ENCODE data around the gene LRRC8A.

LRRC8A gene

GRCh38 chr9:128836509-128837145 lies 45.3 kb upstream of the LRRC8A start:
- Histone ChIP-seq H3K4me1 (ENCODE audit: control insufficient read depth, low read length) (no peaks in the 10 kb centered on the region), H3K79me2 (ENCODE audit: control insufficient read depth, low read length) (no peaks in the 10 kb centered on the region), H3K4me3 (ENCODE audit: low read length) (no peak overlapping the region), H3F3A (ENCODE audit: control insufficient read depth, insufficient read depth) (no peaks in the 10 kb centered on the region), H3K27ac (ENCODE audit: low read depth, low read length) (no peak overlapping the region), H3K9me2 (replicated peaks; ENCODE audit: control insufficient read depth, low read length) (no peaks in the 10 kb centered on the region), H3K27me3 (ENCODE audit: control insufficient read depth, low read length) (no peaks in the 10 kb centered on the region), H3K9me3 (ENCODE audit: control insufficient read depth, insufficient read depth, low read length) (no peaks in the 10 kb centered on the region), H3K4me2 (ENCODE audit: low read length) (no peak overlapping the region), H3K36me3 (ENCODE audit: control insufficient read depth, low read length) (peaks cover 19% of the 10 kb centered on the region; the same call in 1 of the 2 replicates), H4K20me1 (ENCODE audit: control insufficient read depth, insufficient read depth, low read depth, low read length) (no peaks in the 10 kb centered on the region)
- TF ChIP-seq, protein P1, sequence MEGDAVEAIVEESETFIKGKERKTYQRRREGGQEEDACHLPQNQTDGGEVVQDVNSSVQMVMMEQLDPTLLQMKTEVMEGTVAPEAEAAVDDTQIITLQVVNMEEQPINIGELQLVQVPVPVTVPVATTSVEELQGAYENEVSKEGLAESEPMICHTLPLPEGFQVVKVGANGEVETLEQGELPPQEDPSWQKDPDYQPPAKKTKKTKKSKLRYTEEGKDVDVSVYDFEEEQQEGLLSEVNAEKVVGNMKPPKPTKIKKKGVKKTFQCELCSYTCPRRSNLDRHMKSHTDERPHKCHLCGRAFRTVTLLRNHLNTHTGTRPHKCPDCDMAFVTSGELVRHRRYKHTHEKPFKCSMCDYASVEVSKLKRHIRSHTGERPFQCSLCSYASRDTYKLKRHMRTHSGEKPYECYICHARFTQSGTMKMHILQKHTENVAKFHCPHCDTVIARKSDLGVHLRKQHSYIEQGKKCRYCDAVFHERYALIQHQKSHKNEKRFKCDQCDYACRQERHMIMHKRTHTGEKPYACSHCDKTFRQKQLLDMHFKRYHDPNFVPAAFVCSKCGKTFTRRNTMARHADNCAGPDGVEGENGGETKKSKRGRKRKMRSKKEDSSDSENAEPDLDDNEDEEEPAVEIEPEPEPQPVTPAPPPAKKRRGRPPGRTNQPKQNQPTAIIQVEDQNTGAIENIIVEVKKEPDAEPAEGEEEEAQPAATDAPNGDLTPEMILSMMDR (IDR thresholded peaks at IDR 0.05; ENCODE audit: low read depth, low read length, poor library complexity, severe bottlenecking) = no peak
- no peak for TF ChIP-seq EZH2phosphoT487 (IDR thresholded peaks at IDR 0.05; ENCODE audit: borderline replicate concordance, low read length)

GRCh38 chr9:128838338-128838737 lies 43.6 kb upstream of the LRRC8A start:
- Histone ChIP-seq H3K4me3 (ENCODE audit: low read length) (no peak overlapping the region), H3K79me2 (ENCODE audit: control insufficient read depth, low read length) (no peaks in the 10 kb centered on the region), H4K20me1 (ENCODE audit: control insufficient read depth, insufficient read depth, low read depth, low read length) (no peaks in the 10 kb centered on the region), H3K27ac (ENCODE audit: low read depth, low read length) (no peak overlapping the region), H3K9me3 (ENCODE audit: control insufficient read depth, insufficient read depth, low read length) (no peaks in the 10 kb centered on the region), H3K9me2 (replicated peaks; ENCODE audit: control insufficient read depth, low read length) (no peaks in the 10 kb centered on the region), H3K27me3 (ENCODE audit: control insufficient read depth, low read length) (no peaks in the 10 kb centered on the region), H3F3A (ENCODE audit: control insufficient read depth, insufficient read depth) (no peaks in the 10 kb centered on the region), H3K36me3 (ENCODE audit: control insufficient read depth, low read length) (peaks cover 24% of the 10 kb centered on the region; the same call in 1 of the 2 replicates), H3K4me1 (ENCODE audit: control insufficient read depth, low read length) (no peaks in the 10 kb centered on the region), H3K4me2 (ENCODE audit: low read length) (no peak overlapping the region)
- TF ChIP-seq EZH2phosphoT487 (IDR thresholded peaks at IDR 0.05; ENCODE audit: borderline replicate concordance, low read length) = no peak
- TF ChIP-seq, protein P1 (IDR thresholded peaks at IDR 0.05; ENCODE audit: low read depth, low read length, poor library complexity, severe bottlenecking) = no peak

DNA sequence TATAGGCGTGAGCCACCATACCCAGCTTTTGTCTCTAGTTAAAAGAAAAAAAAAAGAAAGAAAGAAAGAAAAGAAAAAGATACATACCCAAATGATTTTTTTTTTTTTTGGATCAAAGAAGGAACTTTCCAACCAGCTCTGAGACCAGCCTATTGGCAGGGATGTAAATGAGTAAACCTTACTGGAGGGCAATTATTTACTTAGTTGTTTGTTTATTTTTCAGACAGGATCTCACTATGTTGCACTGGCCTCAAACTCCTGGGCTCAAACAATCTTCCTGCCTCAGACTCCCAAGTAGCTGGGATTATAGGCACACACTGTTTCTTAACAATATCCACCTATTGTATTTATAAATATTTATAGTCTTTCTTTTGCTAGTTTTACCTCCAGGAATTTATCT lies 41.4 kb upstream of the LRRC8A start:
- no peaks in the 10 kb centered on the region for H4K20me1 ChIP-seq (ENCODE audit: control insufficient read depth, insufficient read depth, low read depth, low read length)
- no peaks in the 10 kb centered on the region for H3F3A ChIP-seq (ENCODE audit: control insufficient read depth, insufficient read depth)
- H3K27ac ChIP-seq (ENCODE audit: low read depth, low read length) = no peak overlapping the region
- H3K27me3 ChIP-seq (ENCODE audit: control insufficient read depth, low read length) = no peaks in the 10 kb centered on the region
- no peaks in the 10 kb centered on the region for H3K9me3 ChIP-seq (ENCODE audit: control insufficient read depth, insufficient read depth, low read length)
- TF ChIP-seq EZH2phosphoT487 (IDR thresholded peaks at IDR 0.05; ENCODE audit: borderline replicate concordance, low read length) = no peak
- TF ChIP-seq, protein P1 (IDR thresholded peaks at IDR 0.05; ENCODE audit: low read depth, low read length, poor library complexity, severe bottlenecking) = no peak
- peaks cover 20% of the 10 kb centered on the region; the same call in 1 of the 2 replicates for H3K36me3 ChIP-seq (ENCODE audit: control insufficient read depth, low read length)
- no peak overlapping the region for H3K4me2 ChIP-seq (ENCODE audit: low read length)
- H3K79me2 ChIP-seq (ENCODE audit: control insufficient read depth, low read length) = no peaks in the 10 kb centered on the region
- H3K4me3 ChIP-seq (ENCODE audit: low read length) = no peak overlapping the region
- no peaks in the 10 kb centered on the region for H3K9me2 ChIP-seq (replicated peaks; ENCODE audit: control insufficient read depth, low read length)
- H3K4me1 ChIP-seq (ENCODE audit: control insufficient read depth, low read length) = no peaks in the 10 kb centered on the region

Measured in DOHH2 (cell line).